NCI-H2196 treated with DMSO at 0.1 percent for 48 hours (cell line): ENCODE results near the gene SLC46A1.

Source experiments
- DNase-seq: peaks from one replicate; lab custom pipeline; 2025; ENCODE audit not compliant: unreplicated experiment; lab: John Stamatoyannopoulos, UW

Gene SLC46A1

DNA sequence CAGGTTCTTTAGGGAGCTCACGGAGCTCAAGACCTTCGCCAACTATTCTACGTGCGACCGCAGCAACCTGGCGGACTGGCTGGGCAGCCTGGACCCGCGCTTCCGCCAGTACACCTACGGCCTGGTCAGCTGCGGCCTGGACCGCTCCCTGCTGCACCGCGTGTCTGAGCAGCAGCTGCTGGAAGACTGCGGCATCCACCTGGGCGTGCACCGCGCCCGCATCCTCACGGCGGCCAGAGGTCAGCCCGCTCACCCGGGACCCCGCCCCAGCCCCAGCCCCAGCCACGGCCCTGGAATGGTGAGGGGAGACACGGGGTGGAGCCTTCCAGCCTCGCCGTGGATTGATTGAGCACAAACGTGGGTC is 21.0 kb downstream of the SLC46A1 start:
- no peak for DNase-seq

DNA sequence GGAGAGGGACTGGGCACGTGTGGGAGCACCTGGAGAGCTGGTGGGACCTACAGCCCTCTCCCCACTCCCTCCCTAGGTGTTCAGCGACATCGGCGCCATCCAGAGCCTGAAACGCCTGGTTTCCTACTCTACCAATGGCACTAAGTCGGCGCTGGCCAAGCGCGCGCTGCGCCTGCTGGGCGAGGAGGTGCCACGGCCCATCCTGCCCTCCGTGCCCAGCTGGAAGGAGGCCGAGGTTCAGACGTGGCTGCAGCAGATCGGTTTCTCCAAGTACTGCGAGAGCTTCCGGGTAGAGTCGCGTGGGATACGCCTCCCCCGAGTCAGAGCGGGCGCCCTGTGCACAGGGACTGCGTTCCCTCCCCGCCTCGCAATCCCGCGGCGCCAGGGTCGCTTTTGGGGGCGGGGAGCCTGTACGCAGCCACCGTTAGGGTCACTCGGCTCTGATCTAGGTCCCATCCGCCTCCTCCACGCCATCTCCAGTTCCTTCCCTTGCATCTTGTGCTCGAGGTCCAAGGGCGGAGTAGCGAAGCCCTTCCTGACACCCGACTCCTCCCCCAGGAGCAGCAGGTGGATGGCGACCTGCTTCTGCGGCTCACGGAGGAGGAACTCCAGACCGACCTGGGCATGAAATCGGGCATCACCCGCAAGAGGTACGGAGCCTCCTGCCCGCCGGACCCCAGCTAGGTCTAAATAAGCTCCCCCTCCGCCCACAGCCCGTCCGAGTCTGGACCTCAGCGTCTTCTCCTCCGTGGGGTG is 21.6 kb downstream of the SLC46A1 start:
- peak; percentile 40 for DNase-seq

DNA sequence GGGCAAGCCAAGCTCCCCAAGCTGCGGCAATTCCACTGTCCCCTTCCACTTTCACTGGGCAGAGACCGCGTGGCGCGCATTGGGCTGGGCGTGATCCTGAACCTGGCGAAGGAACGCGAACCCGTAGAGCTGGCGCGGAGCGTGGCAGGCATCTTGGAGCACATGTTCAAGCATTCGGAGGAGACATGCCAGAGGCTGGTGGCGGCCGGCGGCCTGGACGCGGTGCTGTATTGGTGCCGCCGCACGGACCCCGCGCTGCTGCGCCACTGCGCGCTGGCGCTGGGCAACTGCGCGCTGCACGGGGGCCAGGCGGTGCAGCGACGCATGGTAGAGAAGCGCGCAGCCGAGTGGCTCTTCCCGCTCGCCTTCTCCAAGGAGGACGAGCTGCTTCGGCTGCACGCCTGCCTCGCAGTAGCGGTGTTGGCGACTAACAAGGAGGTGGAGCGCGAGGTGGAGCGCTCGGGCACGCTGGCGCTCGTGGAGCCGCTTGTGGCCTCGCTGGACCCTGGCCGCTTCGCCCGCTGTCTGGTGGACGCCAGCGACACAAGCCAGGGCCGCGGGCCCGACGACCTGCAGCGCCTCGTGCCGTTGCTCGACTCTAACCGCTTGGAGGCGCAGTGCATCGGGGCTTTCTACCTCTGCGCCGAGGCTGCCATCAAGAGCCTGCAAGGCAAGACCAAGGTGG is 24.7 kb downstream of the SLC46A1 start:
- no peak for DNase-seq

DNA sequence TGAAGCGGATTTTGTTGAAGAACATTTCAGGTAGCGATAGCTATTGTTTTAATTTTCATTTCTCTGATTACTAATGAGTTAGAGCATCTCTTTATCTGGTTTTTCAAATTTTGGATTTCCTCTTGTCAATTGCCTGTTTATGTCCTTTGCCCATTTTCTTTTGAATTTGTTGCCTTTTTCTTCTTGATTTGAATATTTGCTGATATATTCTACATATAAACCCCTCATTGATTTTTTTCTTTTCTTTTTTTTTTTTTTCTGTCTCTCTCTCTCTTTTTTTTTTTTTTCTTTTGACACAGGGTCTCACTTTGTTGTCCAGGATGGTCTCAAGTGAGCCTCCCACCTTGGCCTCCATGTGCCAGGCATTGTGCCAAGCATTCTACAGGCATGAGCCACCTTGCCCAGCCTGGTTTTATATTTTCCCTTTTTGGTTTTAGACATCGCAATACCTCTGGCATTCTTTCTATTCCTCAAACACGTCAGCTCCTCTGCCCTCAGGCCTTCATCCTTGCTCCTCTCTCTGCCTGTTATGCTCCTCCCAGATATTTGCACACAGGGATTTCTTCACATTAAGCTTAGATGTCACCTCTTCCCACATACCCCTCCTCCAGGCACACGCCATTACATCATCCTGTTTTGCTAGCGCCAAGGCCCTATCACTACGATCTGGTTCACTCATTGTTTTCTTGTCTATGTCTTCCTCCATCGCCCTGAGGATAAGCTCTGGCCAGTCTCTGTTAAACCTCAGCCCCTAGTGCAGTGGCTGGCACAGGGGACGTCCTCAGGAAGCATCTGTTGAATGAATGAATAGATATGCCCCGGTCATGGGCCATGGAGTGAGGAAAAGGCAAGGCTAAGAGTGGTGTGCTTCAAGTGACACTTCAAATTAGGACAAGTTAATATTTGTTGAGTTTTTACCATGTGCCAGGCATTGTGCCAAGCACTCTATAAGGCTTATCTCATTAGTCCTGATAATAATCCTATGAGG is 25.9 kb downstream of the SLC46A1 start:
- DNase-seq: peak; percentile 2

DNA sequence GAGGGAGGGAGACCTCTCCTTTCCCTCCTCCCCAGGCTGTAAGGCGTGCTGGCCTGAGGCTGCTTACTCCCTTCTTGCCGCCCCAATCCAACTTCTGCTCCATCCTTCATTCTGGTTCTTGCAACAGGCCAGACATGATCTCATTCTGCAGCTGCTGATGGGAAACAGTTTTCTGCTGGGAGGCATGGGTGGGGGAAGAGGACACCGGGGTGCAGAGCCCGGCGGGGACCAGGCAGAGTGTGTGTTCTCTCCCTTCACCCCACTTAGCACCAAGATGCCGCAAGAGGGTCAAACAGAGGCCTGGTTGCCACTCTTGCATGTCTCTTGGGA is 33.1 kb downstream of the SLC46A1 start:
- no peak for DNase-seq

DNA sequence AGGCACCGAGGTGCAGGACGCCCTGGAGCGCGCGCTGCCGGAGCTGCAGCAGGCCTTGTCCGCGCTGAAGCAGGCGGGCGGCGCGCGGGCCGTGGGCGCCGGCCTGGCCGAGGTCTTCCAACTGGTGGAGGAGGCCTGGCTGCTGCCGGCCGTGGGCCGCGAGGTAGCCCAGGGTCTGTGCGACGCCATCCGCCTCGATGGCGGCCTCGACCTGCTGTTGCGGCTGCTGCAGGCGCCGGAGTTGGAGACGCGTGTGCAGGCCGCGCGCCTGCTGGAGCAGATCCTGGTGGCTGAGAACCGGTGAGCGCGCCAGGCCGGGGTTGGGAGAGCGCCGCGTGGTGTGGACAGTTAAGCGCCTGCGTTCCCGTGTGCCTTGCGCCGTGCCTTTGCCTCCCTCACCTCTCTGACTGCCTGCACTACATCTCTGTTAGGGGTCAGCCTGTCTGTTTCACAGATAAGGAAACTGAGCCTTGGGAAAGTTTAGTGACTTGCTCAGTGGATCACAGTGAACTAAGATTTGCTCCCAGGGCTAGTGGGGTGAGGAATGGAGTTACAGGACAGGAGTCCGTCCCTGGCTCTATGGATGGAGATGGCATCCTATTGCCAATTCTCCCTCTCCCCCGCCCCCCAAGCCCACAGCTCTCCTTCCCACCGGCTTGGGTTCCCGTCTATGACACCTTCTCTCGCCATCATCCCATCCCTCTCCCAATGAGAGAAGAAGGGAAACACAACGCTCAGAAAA is 33.6 kb downstream of the SLC46A1 start:
- no peak for DNase-seq

DNA sequence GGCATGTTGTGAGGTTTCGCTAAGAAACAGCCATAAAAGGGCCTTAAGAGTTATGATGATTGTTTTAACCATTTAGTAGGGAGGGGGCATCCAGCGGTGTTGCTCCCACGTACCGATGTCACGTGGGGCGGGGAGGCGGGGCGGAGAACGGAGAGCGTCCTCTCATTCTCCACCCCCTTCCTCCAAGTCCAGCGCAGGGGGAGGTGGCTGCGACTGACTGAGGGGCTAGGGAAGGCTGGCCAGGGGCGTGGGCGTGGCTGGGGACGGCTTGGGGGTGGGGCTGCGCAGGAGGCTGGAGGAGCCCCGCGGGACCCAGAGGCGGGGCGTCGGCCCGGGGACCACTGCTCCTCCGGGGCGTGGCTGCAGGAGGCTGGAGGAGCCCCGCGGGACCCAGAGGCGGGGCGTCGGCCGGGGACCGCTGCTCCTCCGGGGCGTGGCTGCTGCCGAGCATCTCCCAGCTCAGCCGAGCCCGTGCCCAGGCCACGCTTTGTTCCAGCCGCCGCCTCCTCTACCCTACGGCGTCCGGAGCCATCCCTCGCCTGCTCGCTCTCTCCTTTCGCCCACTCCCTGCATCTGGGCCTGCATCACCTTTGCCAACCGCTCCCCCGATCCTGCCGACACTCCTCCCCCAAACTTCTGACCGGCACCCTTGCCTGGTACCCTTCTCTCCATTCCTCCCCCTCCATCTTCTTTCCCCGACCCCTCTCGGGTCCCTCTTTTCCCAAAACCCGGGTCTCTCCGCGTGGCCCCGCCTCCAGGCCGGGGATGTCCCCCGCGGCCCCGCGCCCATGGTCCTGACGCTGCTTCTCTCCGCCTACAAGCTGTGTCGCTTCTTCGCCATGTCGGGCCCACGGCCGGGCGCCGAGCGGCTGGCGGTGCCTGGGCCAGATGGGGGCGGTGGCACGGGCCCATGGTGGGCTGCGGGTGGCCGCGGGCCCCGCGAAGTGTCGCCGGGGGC is 34.5 kb downstream of the SLC46A1 start, which contains the start of gene SARM1:
Gene SARM1 (plus strand): TSS at position 450 of the 958 bp plus-strand sequence. CDS start 339 bp downstream, at position 789.
- peak; percentile 60 for DNase-seq

DNA sequence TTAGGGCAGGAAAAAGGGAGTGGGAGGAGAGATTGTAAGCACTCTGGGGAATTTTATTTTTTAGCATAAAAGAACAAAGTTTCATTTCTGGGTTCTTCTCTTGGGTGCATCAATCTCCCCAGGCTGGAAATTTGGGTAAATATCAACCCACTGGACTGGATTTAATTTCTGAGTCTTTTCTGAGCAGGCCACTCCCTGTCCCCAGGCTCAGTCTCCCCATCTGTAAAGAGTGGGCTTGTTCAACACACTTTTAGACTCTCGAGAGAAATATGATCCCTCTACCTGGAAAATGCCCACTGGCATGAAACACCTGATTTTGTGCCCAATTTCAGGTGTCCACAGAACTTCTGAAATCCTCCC is 35.3 kb downstream of the SLC46A1 start:
- DNase-seq: no peak

DNA sequence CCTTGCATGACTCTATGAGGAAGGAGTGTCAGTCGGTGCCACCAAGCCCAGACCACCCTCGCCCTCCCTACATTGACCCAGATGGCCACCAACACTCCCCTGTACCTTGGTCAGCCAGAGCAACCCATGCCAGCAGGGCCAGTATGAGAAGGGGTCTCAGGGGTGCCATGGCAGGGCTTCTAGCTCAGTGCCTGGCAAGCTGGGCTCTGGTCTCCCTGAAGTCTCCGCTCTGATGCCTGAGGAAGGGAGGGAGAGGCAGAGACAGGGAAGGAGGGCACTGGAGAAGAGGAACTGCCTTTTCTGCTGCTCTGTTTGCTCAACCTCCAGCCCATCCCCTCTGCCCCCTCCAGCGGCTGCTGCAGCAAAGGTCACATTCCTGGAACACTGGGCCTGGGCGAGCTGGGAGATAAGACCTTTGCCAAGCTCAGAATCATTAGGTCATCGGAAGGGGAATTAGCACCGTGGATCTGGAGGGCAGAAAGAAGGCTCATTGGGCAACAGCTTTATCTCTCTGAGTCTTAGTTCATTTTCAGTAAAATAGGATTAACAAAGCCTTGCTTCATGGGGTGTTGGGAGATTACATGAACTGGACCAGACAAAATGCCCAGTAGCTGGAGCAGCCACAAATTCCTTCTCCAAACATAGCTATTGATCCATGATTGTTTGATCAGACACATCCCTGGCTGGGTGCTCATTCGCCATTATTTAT is 35.8 kb downstream of the SLC46A1 start, which contains the start of gene VTN:
Gene VTN (minus strand): TSS at position 273 of the 709 bp plus-strand sequence. CDS start 104 bp downstream, at position 169.
- DNase-seq: peak; percentile 15

DNA sequence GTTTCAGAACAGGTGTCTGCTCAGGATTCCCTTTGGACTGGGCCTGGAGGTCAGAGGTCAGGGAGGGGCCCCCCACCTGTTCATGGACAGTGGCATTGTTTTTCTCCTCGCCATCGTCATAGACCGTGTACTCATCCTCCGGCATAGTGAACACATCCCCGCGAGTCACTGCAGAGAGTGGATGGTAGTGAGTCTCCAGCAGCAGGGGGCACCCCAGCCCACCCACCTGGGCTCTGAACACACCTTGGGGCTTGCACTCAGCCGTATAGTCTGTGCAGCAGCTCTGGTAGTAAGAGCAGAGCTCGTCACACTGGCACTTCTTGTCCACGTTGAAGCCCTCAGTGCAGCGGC is 36.4 kb downstream of the SLC46A1 start:
- DNase-seq: no peak

DNA sequence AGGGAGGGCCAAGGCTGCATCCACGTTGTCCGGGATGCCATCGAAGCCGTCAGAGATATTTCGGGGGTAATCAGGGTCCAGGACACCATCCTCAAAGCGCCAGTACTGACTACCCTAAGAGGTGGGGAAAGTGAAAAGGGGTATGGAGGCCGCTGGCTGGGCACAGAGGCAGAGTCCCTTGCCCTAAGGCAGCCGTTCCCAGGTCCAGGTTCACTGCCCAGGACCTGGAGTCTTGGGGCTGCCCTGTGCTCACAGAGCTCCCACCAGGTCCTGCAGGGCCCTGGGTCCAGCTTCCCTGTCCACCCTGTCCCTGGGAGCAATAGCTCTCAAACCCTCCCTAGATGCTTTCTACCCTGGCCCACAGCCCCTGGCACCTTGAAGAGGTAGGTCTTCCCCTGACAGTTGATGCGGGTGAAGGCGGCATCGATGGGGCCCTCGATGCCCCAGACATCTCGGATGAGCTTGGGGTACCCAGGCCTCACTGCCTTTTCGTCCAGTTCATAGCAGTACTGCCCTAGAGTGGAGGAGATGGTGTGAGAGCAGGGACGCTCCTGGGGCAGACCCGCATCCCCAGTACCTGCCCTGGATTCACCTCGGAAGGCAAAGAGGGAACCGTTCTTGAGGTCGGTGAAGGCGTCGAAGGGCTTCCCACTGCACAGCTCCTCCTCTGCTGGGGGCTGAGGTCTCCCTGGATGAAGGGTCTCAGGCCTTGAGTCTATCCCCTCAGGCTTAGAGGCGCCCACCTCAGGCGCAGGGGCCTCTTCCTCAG is 36.9 kb downstream of the SLC46A1 start:
- DNase-seq: no peak

DNA sequence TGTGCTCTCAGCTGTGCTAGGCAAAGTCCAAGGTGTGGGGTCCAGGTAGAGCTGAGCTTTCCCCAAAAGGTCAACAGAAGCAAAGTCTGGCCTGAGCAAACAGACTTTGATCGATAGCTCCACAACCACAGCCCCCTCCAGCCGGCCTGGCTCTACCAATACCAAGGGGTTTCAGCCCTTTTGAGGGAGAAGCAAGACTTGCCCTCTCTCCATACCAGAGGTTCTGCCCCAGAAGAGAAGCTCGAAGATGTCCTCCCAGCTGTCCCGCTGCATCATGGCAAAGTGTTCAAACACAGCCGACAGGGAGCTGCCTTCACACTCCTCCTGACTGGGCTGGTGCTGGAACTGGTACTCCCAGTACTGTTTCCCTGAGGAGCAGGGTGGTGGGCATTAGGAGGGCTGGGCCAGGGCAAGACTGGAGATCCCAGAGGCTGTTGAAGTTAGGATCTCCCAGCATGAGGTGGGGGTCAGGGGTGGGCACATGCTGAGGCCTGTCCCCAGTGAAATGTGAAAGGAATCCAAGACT is 37.6 kb downstream of the SLC46A1 start:
- DNase-seq: no peak

DNA sequence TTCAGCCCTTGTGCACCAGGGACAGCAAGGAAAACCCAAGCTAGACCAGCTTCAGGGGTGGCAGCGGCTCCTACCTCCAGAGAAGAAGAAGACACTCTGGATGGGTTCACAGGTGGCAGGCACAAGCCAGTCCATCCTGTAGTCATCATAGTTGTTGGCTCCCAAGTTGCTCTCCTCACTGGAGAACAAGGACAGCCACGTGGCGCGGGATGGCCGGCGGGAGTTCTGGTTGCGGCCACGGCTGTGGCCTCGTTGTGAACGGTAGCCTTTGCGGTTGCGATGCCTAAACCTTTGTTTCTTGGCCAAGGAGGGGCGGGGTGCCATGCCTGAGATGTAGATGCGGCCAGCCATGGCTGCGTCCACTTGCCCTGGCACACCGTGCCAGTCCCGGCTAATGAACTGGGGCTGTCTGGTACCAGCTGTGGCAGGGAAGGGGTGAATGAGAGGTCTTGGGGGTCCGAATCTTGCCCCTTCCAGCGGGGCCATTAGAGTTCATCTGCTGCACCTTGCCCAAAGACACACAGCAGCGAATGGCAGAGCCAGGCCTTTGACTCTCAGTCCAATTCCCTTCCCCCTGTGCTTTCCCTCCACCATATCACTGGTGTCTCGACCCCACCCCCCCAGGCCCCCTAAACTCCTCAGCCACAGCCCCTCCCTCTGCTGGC is 38.2 kb downstream of the SLC46A1 start:
- DNase-seq: no peak

DNA sequence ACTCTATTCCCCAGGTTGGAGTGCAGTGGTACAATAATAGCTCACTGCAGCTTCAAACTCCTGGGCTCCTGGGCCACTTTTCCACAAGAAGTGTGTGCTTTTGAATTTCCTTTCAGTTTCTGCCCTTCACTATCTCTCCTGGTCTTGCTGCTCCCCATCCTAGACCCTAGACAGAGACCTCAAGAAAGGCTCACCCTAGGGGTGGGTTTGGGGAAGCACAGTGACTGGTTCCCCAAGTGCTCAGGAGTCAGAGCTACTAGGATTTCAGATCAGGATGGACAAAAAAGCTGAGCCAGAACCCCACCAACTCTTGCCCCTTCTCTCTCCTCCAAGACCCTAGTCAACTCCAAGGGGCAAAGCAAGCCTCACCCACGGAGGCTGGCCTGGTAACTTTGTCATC is 39.4 kb downstream of the SLC46A1 start:
- DNase-seq: no peak

DNA sequence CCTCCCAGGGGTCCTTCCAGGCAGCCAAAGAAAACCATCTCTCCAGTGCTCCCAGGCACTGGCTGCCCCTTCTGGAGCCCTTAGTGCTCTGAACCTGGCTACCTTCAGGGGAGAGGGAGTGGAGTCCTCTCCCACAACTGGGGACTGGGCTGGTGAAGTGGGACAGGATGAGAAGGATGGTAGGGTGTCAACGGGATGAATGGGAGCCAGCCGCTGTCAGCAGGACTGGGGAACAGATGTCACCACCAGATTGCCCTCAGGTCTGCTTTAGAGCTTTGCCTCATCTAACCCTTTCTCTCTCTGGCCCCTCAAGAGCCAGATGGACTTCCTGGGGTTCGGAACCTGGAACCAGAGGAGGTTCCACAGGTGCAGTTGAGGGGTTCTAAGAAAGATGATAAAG is 40.5 kb downstream of the SLC46A1 start:
- DNase-seq: no peak

DNA sequence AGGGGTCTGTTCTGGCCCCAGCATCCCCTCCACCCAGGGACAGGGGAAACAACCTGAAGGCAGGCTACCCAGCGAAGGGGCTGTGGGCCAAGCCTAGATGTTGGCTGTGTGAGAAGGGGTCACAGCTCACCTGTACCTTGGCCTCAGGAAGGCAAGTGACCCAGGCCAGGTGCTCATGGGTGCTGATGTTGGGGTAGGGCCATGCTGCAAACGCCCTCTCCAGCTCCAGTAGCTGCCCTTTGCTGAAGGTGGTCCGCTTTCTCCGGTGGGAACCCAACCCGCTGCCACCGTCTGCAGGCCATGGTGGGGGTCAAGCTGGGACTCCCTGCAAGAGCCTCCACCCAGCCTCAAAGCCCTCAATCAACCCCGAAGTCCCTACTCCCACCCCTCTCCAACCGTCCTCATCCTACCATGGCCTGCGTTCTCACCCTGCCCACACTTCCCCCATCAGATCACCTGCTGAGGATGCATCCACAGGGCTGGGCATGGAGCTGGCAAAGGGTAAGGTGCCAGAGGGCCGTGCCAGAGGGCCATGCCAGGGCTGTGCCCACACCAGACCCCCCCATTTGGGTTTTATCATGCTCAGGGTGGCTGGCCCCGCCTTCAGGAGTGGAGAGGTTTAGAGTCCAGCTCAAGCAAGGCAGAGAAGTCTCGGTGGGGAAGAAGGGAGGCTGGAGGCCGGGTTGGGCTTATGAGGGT is 41.2 kb downstream of the SLC46A1 start, which contains the start of gene SEBOX:
Gene SEBOX (minus strand): TSS at position 535 of the 699 bp plus-strand sequence. CDS start 48 bp downstream, at position 487.
- DNase-seq: no peak
